ENCODE measurements around the gene SSBP3. TPM values are rescaled to one million over a fixed set of nuclear protein-coding genes. Genes with fewer than 3 reads are reported as not detected.
A peak's percentile ranks its signal among the peaks of the same experiment; 100 is the strongest.

The SSBP3 gene
- total RNA-seq, 1 donor = 11.7 TPM

DNA sequence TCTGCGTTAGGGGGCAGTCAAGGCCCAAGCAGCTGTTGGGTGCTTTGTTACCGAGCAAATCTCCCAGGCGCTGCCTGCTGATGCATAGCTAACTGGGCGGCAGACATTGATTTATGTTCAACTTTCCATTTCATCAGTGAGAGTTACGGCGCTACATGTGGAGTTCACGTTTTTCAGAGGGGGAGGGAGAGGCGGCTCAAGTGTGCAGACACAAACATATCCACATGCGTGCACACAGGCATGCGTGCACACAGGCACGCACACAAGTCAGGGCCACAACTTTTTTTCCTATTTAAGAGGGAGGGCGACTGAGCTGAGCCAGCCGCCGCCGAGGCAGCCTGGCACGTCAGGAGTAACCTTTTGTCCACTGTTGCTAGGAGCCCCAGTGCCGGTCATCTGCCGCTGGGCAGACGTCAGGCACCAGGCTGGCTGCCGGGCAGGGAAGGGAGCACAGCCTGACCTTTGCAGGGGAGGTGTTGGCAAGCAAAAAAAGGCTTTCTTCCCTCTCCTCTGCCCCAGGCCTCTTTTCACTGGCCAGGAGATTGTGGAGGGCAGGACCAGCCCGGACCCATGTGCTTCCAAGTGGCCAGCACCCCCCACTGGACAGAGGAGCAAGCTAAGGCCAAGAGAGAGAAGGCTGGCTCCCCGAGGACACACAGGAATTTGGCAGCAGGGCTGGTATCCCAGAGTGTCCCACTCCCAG lies 133.0 kb downstream of the SSBP3 start:
- peak; percentile 91 for DNase-seq (ENCODE audit: low read depth)
- H3K4me3 ChIP-seq (ENCODE audit: low read depth, low read length) = peak overlapping the region; percentile 33
- TF ChIP-seq, protein P1, sequence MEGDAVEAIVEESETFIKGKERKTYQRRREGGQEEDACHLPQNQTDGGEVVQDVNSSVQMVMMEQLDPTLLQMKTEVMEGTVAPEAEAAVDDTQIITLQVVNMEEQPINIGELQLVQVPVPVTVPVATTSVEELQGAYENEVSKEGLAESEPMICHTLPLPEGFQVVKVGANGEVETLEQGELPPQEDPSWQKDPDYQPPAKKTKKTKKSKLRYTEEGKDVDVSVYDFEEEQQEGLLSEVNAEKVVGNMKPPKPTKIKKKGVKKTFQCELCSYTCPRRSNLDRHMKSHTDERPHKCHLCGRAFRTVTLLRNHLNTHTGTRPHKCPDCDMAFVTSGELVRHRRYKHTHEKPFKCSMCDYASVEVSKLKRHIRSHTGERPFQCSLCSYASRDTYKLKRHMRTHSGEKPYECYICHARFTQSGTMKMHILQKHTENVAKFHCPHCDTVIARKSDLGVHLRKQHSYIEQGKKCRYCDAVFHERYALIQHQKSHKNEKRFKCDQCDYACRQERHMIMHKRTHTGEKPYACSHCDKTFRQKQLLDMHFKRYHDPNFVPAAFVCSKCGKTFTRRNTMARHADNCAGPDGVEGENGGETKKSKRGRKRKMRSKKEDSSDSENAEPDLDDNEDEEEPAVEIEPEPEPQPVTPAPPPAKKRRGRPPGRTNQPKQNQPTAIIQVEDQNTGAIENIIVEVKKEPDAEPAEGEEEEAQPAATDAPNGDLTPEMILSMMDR (IDR thresholded peaks at IDR 0.05; ENCODE audit: insufficient read depth, low read length) = peak; percentile 81

DNA sequence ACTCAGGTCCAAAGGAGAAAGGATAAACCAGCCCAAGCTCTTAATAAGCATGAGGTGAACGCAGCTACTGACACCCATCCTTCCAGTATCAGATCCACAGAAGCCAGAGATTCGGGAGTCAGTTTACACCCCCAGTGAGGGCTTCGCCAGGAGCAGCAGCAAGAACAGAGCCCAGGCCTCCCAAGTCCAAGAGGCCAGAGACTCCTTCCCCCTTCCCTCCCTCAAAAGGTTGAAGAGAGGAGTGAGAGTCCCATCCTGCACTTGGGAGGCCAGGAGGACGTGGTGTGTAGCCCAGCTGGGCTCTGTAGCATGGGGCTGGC lies 133.5 kb downstream of the SSBP3 start:
- no peak overlapping the region for H3K4me3 ChIP-seq (ENCODE audit: low read depth, low read length)
- TF ChIP-seq, protein P1 (IDR thresholded peaks at IDR 0.05; ENCODE audit: insufficient read depth, low read length) = no peak
- no peak for DNase-seq (ENCODE audit: low read depth)

GRCh38 chr1:54272134-54272533 lies 134.1 kb downstream of the SSBP3 start:
- H3K4me3 ChIP-seq (ENCODE audit: low read depth, low read length) = no peak overlapping the region
- TF ChIP-seq, protein P1 (IDR thresholded peaks at IDR 0.05; ENCODE audit: insufficient read depth, low read length) = no peak
- no peak for DNase-seq (ENCODE audit: low read depth)

GRCh38 chr1:54271341-54271740 lies 134.9 kb downstream of the SSBP3 start:
- DNase-seq (ENCODE audit: low read depth) = no peak
- TF ChIP-seq, protein P1 (IDR thresholded peaks at IDR 0.05; ENCODE audit: insufficient read depth, low read length) = no peak
- H3K4me3 ChIP-seq (ENCODE audit: low read depth, low read length) = no peak overlapping the region

DNA sequence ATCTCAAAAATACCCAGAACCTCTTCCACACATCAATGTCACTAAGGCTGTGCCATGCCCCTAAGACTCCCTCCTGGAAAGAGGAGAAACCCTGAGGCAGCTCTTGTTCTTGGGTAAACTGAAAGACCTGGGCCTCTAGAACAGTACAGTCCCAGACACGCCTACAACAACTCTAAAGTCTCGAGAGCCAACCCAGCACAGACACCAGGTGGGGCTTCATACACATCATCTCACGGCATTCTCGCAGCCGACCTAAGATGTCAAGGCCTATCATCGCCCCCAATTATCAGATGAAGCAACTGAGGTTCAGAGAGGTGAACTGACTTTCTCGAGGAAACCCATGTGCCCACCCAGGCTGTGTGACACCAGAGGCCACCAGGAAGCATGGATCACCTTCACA lies 135.7 kb downstream of the SSBP3 start:
- DNase-seq (ENCODE audit: low read depth) = no peak
- TF ChIP-seq, protein P1 (IDR thresholded peaks at IDR 0.05; ENCODE audit: insufficient read depth, low read length) = no peak
- no peak overlapping the region for H3K4me3 ChIP-seq (ENCODE audit: low read depth, low read length)

GRCh38 chr1:54268762-54269297 lies 137.4 kb downstream of the SSBP3 start:
- TF ChIP-seq, protein P1 (IDR thresholded peaks at IDR 0.05; ENCODE audit: insufficient read depth, low read length) = no peak
- no peak overlapping the region for H3K4me3 ChIP-seq (ENCODE audit: low read depth, low read length)
- peak; percentile 39 for DNase-seq (ENCODE audit: low read depth)
